Epidermal melanocyte (primary cell): ENCODE measurements around the gene POLE.

Source experiments
- DNase-seq: peaks from one replicate; pipeline ENCODE4 v3.0.0; 2011; ENCODE audit warnings: low spot score; ENCODE audit not compliant: insufficient read length

Gene POLE

DNA sequence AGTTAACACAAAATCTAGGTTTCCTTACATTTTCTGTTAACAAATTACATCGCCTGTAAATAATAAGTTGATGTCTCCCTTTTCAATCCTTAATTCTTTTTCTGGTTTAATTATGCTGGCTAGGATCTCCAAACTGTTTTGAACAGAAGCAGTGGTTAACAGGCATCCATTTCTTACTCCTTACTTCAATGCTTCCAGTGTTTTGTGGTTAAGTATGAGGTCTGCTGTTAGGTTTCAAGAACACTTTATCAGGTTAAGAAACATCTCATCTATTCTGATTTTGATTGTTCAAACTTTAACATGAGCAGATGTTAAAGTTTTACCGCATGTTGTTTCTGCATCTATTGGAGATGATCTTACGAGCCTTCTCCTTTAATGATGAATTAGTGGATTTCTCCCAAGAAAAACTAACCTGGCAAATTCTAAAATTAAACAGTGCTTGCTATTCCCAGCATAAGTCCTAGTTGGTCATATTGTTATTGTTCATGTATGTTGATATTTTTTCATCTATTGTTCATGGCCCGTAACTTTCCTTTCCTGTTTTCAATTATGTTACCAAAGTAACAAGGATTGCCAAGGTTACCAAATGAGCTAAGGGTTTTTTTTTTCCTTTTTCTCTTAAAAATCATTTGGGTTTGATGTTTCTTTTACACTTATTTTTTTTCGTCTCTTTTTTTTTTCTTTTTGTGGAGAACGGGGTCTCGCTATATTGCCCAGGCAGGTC, 33.4 kb downstream of the POLE start:
- DNase-seq: no peak

DNA sequence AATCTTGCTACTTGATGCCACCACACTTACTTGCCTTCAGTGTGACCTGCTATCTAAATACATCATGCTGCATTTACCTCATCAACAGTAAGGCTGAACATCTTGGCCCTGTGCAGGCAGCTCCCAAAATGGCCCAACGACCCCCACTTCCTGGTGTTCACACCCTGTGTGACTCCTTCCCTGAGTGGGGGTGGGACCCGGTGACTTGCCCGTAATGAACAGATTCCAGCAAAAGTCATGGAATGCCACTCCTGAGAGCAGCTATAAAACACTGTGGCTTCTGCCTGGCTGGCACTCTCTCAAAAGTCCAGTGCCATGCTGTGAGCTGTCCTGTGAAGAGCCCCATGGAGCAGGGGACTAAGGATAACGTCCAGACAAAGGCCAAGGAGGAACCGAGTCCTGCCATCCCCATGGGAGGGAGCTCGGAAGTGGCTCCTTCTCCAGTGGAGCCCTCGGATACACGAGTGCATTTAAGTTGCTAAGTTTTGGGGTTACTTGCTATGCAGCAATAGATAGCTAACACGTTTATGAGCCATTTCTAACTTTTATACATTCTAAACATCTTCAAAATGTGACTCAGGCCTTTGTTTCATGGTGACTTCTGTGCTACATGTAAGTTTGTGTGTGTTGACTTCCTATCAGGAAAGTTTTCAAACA, 35.6 kb downstream of the POLE start:
- DNase-seq: no peak

GRCh38 chr12:132649226-132649945, 37.8 kb downstream of the POLE start:
- DNase-seq: no peak

DNA sequence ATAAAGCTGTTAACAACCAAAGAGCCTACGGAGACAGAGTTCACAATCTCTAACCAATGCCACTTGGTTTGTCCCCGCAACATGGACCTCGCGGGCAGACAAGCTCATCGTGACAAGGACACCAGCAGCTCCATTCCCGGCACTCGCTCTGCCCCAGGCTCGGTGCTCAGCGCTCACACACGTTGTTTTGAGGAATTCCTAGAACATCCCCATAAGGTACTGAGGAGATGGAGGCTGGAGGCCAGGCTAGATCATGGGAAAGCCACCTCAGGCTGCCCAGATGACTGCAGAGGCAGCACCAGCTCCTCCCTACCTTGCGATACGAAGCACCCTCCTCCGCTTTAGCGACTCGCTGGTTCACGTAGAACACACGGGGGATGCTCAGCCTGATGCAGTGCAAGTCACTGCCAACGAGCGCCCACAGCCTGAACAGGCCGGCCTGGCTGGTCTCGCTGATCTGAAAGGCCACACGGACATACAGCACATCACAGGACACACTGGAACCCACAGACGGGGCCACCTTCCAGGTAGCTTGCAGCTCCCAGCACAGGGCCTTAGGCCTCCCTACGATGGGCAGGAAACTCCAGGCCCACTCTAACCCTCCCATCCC, 38.4 kb downstream of the POLE start:
- DNase-seq: no peak

DNA sequence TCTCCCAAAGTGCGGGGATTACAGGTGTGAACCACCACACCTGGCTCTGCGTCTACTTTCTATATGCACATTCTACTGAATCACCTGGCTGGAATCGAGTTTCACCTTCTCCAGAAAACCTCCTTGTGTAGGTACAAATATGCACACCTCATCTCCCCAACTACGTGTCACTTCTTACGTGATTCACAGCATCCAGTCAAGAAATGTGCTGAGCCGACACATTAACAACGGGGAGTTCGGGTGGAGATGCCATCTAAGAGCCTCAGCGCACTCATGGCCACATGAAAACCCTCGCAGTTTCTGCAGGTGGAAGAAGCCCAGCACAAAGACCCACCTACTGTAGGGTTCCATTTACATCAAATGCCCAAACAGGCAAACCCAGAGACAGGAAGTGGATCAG, 39.3 kb downstream of the POLE start:
- no peak for DNase-seq

DNA sequence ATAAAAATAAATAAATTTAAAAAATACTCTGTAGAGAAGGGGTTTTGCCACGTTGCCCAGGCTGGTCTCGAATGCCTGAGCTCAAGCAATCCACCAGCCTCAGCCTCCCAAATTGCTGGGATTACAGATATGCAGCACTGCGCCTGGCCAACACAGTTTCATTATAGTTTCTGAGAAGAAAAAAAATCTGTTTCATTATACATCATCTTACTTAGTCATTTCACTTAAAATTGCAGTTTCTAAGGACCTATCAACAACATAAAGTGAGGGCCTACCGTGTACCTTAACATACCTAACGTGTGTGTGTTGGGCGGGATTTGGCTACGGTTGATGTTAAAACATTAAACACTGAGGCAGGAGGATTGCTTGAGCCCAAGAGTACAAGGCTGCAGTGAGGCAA, 40.3 kb downstream of the POLE start:
- DNase-seq: no peak

- no peak for DNase-seq
Measured at GRCh38 chr12:132642846-132643835, 44.0 kb downstream of the POLE start.

GRCh38 chr12:132641811-132642650, 45.1 kb downstream of the POLE start:
- no peak for DNase-seq

DNA sequence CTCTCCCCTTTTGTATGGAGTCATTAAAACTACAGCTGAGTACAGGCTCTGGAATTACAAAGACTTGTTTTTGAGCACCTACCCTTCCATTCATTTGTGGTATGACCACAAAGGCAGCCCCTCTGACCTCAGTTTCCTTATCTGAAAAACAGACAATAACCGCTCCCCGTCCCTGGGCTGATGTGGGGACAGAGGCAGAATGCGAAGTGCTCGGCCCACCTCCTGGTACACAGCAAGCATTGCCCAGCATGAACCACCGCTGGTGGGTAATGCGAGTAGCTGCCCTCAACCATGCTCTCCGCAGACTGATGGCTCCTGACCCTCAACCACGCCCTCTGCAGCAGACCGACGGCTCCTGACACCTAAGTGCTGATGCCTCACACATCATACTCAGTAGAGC, 46.2 kb downstream of the POLE start:
- no peak for DNase-seq

GRCh38 chr12:132639956-132640520, 47.1 kb downstream of the POLE start:
- DNase-seq: no peak

DNA sequence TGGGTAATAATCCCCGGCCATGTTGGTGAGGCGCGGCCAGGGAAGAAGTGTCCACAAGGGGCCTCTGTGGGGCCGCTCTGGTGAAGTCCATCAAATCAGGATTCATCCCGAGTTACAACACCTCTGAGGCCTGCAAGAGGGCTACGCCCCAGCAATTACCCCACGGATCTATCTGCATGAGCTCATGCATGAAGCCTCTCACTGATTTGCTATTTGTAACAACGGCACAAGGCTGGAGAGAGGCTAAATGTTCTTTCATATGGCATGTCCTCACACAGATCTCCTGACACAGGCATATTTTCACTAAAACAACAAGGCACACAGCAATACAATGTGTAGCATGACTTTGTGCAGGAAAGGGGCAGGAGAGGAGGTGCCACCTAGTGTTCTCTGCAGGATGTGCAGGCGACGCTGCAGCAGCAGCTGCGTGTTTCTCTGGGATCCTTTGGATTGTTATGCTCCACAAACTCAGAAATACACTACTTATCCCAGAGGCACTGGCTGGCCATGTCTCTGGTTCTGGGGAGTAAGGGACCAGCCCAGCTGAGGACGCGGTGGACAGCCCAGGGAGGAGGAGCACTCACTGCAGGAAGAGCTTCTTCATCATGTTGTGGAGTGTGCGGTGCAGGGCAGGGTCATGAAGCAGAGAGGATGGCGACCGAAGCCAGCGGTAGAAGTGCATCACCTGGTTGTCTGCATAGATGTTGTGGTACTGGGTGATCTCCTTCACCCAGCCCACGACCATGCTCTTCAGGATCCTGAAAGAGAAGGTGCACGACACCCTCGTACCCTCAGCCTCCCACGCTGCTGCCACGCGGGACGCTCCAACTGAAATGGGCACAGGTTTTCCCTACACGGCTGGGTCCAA, 48.4 kb downstream of the POLE start:
- DNase-seq: peak; percentile 53

DNA sequence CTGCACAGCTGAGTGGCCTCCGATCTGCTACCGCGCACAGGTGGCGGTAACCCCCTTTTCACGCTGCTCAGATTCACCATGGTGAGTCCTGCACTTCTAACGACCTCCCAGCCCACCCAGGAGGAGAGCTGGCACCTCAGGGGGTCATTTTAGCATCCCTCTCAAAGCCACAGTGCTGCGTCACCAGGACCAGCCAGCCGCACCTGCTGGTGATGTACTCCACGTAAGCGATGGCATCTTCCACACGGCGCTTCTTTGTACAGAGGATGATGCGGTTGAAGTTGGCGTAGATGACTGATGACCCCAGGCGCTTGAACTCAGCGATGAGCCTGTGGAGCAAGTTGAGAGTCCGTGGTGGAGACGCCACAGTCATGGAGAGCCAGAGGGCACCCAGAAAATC, 49.3 kb downstream of the POLE start:
- DNase-seq: no peak

GRCh38 chr12:132635076-132635955, 51.8 kb downstream of the POLE start:
- no peak for DNase-seq

- no peak for DNase-seq
Measured at GRCh38 chr12:132634411-132634990, 52.6 kb downstream of the POLE start.

DNA sequence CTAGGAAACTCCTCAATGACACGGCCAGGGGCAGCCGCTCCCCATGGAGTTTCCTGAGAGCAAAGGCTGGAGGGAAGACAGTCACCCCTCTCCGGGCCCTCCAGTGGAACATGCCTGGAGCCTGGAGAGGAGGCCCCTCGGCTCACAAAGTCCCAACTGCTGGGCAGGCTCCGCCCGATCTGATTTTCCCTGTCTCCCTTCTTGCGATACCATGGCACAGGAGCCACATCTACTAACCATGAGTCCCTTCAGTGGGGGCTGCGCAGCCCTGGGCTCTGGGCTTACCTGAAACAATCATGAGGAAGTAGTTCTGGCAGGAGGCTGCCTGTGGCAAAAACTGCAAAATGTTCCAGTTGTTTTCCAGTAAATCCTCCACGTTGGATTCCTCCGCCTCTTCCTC, 53.2 kb downstream of the POLE start:
- no peak for DNase-seq

DNA sequence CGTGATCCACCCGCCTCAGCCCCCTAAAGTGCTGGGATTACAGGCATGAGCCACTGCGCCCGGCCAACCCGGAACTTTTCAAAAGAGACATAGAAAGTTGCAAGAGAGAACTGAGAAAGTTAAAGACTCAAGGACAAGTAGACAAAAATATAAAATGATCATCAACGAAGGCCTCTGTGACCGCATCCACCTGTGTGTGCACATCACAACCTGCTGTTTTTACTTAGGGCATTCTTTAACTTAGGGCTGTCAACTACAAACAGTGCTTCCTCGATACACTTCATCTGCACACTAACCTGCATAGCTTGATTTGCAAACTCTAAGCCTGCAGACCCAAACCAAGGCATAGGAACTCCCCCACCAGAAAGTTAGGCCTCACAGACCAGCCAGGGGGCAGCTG, 53.7 kb downstream of the POLE start:
- no peak for DNase-seq

GRCh38 chr12:132632521-132633228, 54.5 kb downstream of the POLE start:
- no peak for DNase-seq
